DMS114 treated with DMSO at 0.1 percent for 48 hours (cell line): ENCODE data around the gene ITPRID2.

Source experiments
- DNase-seq: peaks from one replicate; lab custom pipeline; 2025; ENCODE audit not compliant: unreplicated experiment; lab: John Stamatoyannopoulos, UW

ITPRID2 gene

DNA sequence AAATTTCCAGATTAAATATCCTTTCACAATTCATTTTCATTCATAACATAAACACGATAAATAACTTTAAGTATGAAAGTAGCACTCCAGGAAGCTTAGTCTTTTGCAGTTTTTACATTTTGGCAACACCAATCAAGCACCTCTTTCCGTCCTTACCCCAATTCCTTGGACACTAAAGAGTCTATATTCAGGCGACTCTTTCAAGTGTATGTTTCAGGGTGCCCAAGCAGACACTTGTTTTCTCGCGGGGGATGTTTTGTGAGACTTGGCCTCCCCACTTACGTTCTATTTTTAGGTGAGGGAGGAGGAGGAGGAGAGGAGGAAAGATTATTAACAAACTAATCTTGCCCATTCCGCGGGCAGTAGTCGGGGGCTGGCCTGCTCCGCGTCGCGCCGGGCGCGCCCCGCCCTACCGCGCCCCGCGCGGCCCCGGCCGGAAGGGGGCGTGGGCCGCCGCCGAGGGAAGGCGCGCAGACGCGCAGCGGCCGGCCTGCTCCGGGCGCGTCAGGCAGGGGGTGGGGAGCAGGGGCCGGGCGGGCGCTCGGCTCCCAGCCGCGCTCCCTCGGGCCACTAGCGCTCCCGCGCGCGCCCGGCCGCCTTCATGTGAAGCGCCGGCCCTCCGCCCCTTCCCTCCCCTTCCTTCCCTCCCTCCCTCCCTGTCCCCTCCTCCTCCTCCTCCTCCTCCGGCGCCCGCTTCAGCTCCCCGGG is at the start of gene ITPRID2:
TSS of gene ITPRID2 (plus strand) at position 473 of the 708 bp plus-strand sequence. CDS start 337 bp downstream, outside the sequence.
- DNase-seq = peak; percentile 9

DNA sequence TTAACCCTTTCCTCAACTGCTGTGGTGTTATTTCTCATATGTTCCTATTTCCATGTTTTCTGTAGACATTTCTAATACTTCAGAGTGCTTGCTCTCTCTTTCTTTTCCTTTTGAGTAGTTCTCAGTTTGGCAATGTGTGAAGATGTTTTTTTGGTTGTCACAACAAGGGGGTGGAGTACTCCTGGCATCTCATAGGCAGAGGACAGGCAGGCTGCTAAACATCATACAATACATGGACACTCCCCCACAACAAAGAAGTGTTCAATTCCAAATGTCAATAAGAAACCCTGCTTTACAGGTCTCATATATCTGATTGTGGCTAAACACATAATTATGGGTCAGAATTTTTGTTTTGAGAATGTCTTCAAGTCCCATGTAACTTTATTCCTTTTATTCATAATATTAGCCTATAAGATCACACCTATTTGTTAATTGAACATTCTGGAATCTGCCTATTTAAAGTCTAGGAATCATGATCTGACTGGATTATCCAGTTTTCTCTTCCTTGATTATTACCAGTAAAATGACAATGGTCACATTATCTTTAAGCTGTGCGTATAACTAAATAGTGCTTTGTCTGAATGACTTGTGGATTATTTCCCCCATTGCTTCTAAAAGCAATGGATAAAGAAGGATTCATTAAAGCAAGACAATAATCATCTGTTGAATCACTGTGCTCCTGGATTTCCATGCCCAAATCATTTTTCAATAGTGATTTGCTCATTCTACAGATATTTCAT is 46.8 kb upstream of the ITPRID2 start:
- no peak for DNase-seq

DNA sequence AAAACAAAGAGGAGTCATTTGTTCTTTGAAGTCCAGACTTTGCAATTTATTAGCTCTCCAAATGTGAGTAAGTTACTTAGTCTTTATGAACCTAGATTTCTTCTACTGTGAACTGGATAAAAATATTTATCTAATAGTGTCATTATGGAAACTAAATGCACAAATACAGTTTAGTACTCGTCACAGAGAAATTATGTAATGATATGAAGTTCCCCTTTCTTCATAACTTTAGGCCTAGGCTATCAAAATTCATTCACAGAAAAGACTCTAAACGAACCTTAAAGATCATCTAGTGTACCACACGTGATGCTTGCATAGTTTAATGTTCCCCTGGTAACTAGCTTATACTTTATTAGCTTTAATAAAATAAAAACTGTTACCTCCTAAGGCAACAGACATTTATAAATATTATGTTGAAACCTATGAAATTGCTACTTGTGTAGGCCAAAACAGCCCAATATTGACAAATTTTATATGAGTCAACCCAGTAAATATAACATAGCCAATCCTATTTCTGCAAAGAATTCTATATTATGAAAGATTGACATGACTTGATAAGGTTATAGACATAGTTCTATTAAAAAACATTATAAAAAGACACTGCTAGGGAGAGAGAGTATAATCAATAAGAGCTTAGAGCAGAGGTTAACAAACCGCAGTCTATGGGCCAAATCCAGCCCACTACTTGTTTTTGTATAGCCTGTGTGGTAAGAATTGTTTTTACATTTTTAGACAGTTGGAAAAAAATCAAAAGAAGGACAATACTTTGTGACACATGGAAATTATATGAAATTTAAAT is 44.9 kb upstream of the ITPRID2 start:
- DNase-seq = no peak

DNA sequence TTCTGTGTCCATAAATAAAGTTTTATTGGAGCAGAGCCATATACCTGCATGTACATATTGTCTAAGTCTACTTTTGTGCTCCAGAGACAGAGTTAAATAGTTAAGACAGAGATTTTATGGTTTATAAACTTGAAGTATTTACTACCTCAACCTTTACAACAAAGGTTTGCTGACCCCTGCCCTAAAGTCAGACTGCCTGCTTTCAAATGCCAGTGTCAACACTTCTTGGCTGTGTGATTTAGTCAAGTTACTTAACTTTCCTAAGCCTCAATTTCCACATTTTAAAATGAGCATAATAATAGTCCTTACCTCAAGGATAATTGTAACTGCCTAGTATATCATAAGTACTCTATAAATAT is 44.4 kb upstream of the ITPRID2 start:
- DNase-seq = no peak

DNA sequence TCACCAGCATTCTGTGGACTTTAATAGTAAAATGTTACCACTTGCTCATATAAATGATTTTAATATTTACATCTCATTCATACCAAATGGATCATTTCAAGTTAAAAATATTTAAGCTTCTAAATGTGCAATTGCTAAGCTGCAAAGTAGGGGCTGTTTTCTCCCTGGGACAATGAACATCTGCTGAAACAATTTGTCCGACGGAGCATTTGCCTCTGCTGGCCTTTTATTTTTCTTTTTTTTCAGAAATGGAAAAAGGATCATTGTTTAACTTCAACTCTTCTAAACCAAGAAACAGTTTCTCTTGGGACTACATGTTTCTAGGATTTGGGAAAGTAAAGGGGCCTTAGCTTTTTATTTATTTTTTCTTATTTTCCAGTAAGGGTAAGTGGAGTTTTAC is 43.8 kb upstream of the ITPRID2 start:
- no peak for DNase-seq

DNA sequence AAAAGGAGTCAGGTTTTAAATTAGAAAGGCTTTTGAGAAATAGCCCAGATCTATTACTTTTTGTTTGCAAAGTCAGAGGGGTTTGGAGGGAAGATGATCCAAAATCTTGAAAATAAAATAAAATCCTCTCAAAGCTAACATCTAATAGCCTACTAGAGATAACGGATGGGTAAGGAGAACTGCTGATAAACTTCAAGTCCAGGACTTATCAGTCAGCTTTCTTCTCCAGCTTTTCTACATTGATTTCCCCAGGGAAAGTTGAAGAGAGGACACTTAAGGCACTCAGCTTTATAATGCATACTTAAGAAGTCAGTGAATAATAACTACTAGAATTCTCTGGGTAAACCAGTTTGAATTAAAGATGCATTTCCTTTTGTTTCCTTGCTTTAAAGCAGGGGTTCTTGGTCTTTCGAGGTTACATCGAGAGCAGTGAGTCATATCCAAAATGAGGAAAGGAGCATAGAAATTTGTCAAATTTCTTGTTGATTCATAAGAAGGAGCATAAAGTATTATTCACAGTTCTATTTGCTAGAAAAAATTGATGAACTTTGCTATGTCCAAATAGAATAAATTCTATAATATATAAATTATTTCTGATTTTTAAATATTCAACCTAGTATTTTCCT is 43.2 kb upstream of the ITPRID2 start:
- DNase-seq = no peak

DNA sequence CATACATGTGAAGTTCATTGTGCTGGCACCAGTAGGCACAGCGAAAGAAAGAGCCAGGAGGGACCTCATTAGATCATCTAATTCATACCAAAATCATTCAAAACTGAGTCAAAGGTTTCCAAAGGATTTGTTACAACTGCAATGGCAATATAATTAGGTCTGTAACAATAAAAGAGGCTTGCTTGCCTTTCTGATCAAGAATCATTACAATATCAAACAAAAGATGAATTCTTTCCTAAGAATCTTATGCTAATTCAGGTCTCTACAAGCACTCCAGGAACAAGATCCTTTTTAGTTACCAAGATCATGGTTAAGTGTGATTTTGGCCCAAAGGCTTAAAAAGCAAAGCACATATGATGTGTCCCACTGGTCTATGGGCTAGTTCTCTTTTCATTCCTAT is 41.9 kb upstream of the ITPRID2 start:
- no peak for DNase-seq

DNA sequence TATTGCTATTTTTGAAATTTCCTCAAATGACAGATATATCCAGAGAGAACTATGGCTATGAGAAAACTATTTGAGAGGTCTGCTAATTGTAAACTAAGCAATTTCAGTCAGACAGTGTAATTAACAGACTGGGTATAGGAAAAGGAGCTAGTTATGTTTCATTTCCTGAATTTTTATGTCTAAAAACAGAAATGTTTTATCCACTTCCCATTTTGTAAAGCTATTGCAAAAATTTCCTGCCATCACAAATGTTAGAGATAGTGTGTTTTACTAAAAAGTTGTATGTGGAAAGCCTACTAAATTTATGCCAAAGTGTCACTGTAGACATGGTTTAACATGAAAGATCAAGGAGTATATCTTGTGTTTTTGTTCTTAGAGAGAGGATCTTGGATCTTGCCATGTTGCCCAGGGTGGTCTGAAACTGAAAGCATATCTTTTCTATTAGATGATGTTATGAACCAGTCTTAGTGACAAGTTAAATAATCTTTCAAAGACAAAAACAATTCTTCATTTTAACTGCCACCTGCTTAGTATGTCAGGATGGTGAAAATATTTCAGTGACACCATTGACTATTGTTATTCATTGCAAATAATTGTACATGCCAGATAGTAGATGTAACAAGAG is 40.5 kb upstream of the ITPRID2 start:
- DNase-seq = no peak

DNA sequence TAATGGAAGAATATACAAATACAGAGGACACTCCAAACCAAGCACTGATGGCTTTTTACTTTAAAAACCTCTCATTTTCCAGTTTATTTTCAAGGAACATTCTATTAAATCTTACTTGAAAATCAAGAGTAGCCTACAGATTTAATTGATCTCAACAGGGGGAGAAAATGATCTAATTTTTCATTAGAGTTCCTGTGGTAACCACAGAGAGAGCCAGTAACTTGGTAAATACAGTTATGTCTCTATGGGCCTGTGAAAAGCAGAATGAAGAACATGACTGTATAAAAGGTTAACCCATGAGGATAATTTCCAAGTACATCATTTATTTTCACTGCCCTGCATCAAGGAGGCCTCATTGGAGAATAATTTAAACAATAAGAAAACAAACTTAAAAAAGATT is 39.8 kb upstream of the ITPRID2 start:
- no peak for DNase-seq

DNA sequence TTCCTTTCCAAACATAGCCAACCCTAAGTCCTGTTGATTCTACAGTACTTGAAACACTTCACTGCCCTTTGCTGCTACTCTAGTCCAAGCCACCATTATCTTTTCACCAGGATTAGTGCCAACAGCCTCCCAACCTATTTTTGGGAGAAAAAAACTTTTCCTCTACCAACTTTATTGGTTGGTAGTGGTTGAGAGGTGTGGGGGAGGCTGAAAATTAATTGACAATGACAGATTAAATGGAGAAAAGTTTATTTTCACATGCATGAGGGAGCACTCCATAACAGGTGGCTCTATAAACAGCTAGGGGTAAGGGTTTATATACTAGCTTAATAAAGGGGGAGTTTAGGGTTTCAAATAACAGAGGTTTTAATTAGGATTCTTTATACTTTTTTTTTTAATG is 37.8 kb upstream of the ITPRID2 start:
- DNase-seq = no peak

DNA sequence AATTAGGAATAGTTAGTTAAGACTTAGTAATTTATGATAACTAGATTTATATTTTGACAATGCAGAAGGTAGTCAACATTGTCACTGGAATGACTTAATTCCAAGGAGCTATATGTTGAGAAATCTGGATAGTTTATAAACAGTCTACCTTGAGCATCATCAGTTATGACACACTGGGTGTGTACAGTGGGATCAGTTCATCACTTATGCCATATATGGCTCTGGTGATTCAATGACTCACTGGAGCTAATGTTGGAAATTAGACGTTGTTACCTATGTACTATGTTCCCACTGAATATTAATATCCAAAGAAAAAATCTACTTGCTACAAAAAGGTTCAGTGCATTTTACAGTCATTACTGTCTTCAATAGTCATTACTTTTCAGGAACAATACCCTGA is 34.0 kb upstream of the ITPRID2 start:
- DNase-seq = no peak

DNA sequence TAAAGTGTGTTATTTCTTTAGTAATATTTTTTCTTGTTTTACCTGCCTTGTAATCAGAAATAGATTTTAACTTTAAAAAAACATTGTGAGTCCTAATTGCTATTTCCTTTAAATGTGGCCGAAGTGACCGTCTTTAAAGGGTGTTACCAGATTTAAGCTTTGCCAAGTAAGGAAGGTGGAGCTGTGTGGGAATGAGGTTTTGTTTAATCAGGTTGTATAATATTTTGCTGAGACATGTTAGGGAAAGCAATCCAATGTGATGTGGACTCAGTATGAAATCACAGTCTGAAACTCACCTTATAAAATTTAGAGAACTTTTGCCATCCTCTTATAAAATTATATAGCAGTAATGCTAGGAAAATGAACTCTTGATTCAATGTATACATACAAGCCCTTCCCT is 32.9 kb upstream of the ITPRID2 start:
- DNase-seq = no peak

DNA sequence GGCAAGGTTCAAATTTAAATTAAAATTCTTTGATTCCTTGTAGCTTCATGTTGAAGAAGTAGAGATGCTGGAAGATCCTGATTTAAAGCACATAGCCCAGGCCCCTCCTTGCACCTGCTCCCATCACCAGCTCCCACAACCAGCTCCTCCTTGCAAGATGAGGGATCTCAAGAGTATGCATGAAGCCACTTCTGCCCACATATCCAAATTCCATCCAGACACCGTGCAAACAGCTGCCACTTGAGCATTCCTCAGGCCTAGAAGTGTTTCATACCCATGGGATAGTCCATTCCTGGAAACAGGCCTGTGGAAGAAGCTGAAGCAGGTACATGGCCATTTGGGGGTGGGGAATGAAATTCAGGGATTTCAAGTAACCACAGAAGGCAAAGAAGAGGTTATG is 32.4 kb upstream of the ITPRID2 start:
- DNase-seq = no peak

DNA sequence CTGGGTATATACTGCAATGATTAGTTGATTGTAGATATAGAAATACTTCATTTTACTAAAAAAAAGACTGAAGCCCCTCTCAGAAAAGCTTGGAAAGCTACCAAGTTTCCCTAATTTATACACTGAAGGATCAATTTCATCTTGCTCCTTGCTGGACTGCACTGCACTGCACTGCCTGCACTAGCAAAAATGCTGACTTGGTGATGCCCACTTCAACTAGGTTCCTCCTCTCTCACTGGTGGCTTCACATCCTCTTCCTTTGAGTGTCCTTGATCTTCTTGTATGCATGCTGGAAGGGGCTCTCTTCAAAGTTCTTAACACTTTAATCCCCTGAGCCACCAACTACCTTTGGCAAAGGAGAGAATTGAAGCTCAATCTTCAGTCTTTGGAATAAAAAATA is 31.7 kb upstream of the ITPRID2 start:
- no peak for DNase-seq

DNA sequence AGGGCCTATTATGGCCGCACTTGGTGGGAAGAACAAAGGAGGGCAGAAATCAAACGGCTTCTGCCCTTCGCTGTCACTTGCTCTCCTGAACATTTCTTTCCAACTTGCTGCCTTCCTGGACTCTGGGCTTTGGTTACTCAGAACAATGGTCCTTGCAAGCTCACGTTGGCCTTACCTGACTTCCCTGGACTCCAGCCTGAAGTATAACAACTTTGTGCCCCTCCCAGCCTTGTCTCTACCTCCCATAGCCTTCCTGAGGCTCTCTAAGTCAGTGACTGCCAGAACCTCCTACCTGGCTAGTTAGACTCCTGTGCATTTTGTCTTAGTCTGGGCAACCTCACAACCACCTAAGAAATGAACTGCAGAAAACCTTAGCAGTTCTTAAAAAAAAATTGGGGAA is 30.2 kb upstream of the ITPRID2 start:
- DNase-seq = no peak

DNA sequence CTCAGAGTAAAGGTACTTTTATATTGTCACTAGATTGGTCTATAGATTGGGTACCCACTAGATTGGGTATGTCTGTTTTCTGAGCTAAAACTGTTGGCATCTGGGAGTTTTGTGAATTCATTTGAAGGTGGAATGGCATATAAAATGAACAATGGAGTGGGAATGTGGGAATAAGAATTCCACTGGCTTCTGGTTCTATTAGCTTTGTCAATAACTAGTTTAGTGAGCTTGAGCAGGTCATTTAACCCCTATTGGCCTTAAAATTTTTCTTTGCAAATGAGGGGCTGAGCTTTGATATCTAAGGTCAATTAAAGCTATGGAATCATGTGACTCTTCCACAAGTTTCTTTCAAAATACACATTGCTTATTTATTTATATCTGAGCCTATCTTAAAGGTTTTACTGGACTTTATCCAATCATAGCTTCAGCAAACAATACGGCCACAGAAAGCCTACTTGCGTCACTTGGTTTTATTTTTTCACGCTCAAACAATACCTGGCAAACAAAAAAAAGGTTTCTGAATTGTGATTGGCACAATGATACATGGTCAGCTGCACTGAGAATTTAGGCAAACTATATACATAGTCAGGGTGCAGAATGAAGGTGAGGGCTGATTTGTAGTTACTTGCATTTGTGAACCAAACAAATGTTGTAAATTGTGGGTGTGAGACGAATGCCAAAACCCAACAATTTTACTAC is 28.8 kb upstream of the ITPRID2 start:
- no peak for DNase-seq

DNA sequence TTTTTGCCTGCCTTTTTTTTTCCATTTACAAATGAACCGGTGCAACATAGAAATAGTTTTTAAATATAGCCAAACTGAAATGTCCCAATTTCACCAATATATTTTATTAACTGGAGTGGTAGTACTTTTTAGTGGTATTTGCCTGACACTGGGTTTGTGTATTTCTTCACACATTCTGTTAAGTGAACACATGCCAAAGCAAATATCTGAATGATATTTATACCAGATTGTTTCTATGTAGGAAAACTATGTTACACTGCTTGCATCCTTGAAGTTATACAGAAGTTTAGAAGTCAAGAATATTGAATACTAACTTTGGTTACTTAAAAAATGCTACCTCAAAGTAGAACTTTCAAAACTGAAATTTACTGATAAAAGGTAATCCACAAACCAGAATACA is 19.4 kb upstream of the ITPRID2 start:
- DNase-seq = no peak

DNA sequence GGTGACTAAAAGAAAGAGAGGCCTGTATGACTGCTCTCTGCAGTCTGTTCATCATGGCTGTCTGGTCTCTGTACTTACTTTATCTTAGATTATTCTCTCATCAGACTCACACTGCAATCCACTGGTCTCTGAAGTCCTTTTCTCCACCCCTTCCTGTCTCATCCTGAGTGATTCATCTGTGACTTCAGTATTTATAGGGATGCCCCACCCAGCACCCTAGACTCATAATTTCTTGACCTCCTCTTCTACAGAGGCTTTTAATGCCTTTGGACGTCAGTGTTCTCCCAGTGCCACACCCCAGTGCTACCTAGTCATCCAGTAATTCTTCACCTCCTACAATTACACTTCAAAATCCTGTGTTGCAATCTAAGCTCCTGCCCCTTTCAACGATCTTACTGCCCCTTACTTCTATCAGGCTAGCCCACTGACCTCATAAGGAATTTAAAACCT is 14.9 kb upstream of the ITPRID2 start:
- DNase-seq = no peak

DNA sequence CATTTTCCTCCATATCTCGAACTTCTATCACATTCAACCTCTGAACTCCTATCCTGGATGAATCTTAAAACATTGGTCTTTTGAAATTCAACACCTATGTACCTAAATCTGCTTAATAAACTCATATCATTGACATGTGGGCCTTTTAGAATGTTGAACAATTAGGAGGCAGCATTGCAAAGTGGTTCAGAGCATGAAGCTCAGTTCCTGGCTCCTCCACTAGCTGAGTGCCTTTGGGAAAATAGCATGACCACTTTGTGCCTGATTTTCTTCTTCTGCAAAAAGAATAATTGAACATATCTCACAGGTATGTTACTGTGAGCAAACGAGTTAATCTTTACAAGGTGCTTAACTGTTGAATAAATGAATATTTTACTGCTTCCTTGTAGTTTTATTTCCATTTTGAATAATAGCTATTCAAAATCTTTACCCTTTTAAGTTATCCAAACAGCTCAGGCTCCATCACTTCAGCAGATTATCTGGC is 14.3 kb upstream of the ITPRID2 start:
- DNase-seq = no peak

DNA sequence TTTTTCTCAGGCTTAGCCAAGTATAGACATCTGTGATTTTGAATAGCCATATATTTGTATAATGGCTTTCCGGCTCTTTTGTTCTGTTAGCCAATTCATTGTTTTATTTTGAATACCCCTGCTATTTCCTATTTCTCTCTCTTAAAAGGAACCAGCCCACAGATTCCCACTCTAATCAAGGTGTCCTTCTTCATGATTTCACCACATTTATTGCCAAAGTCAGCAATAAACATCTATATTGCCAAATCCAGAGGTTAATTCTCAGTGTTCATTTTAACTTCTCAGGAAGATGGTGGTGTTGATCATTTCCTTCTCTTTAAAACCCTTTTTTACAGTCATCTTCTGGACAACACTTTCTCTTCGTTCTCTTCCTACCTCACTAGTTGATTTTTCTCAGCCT is 13.1 kb upstream of the ITPRID2 start:
- no peak for DNase-seq
